NT2/D1 (cell line): Measurements from ENCODE around the gene MAPK12.
A peak's percentile ranks its signal among the peaks of the same experiment; 100 is the strongest.

Experiments
- DNase-seq: peaks from one replicate; pipeline ENCODE4 v3.0.0-alpha.2; 2011; ENCODE audit warnings: low read depth, low spot score
- H3K27me3 ChIP-seq: 2 replicates; pipeline ENCODE4 v1.6.0; 2011; ENCODE audit warnings: mild to moderate bottlenecking; ENCODE audit not compliant: insufficient read length, insufficient read depth
- H3K36me3 ChIP-seq: 2 replicates; pipeline ENCODE4 v1.6.1; 2011; ENCODE audit warnings: mild to moderate bottlenecking, low read length, mixed read lengths; ENCODE audit not compliant: insufficient read depth, insufficient read length
- H3K4me1 ChIP-seq: 2 replicates; pipeline ENCODE4 v1.5.1; 2011; ENCODE audit not compliant: insufficient read depth, insufficient read length
- H3K4me3 ChIP-seq: 2 replicates; pipeline ENCODE4 v1.5.1; 2011; ENCODE audit warnings: low read depth; ENCODE audit not compliant: insufficient read length
- H3K9ac ChIP-seq: 2 replicates; pipeline ENCODE4 v1.6.0; 2011; ENCODE audit warnings: low read depth; ENCODE audit not compliant: insufficient read length
- H3K9me3 ChIP-seq: 2 replicates; pipeline ENCODE4 v1.5.1; 2011; ENCODE audit warnings: mild to moderate bottlenecking, low read length; ENCODE audit not compliant: insufficient read depth
- SUZ12 ChIP-seq: IDR thresholded peaks from 2 replicates; pipeline ENCODE4 v1.6.1; 2011; ENCODE audit not compliant: insufficient read length, insufficient read depth; ENCODE audit errors: extremely low read depth
- YY1 ChIP-seq: IDR thresholded peaks from 2 replicates; pipeline ENCODE4 v1.6.1; 2011; ENCODE audit not compliant: insufficient read length, insufficient read depth
- ZNF274 ChIP-seq: IDR thresholded peaks from 2 replicates; pipeline ENCODE4 v1.6.1; 2011; ENCODE audit warnings: mild to moderate bottlenecking, low read depth, low read length

Gene MAPK12

GRCh38 chr22:50221410-50222300, 39.8 kb downstream of the MAPK12 start:
- Histone ChIP-seq H3K4me3 (no peak overlapping the region), H3K4me1 (peaks cover 10% of the 10 kb centered on the region)
- TF ChIP-seq SUZ12, result no peak

GRCh38 chr22:50220603-50221409, 40.7 kb downstream of the MAPK12 start:
- Histone ChIP-seq H3K4me1 (peaks cover 10% of the 10 kb centered on the region), H3K4me3 (no peak overlapping the region), H3K9ac (no peak overlapping the region), H3K9me3 (no peaks in the 10 kb centered on the region), H3K27me3 (no peaks in the 10 kb centered on the region), H3K36me3 (peaks cover 87% of the 10 kb centered on the region)
- no peak for DNase-seq
- no peak for TF ChIP-seq YY1
- no peak for TF ChIP-seq ZNF274
- TF ChIP-seq SUZ12, result no peak

More at GRCh38 chr22:50221410-50222300, 39.8 kb downstream of the MAPK12 start:
- Histone ChIP-seq H3K27me3 (no peaks in the 10 kb centered on the region), H3K9ac (no peak overlapping the region), H3K9me3 (no peaks in the 10 kb centered on the region), H3K36me3 (peaks cover 83% of the 10 kb centered on the region)
- DNase-seq, result no peak

- Histone ChIP-seq H3K4me1 (peaks cover 10% of the 10 kb centered on the region), H3K9ac (peak overlapping the region; percentile 32), H3K27me3 (no peaks in the 10 kb centered on the region), H3K36me3 (peaks cover 88% of the 10 kb centered on the region), H3K9me3 (no peaks in the 10 kb centered on the region), H3K4me3 (no peak overlapping the region)
- no peak for DNase-seq
- TF ChIP-seq ZNF274 (no peak), YY1 (no peak), SUZ12 (no peak)
These were observed 41.5 kb downstream of the MAPK12 start for GRCh38 chr22:50219800-50220602.

GRCh38 chr22:50218996-50219727, 42.3 kb downstream of the MAPK12 start:
- Histone ChIP-seq H3K27me3 (no peaks in the 10 kb centered on the region), H3K9ac (peak overlapping the region; percentile 32), H3K36me3 (peaks cover 88% of the 10 kb centered on the region), H3K4me1 (peaks cover 10% of the 10 kb centered on the region), H3K9me3 (no peaks in the 10 kb centered on the region), H3K4me3 (no peak overlapping the region)
- TF ChIP-seq SUZ12 (no peak), ZNF274 (no peak), YY1 (no peak)
- no peak for DNase-seq

GRCh38 chr22:50218153-50218995, 43.1 kb downstream of the MAPK12 start:
- Histone ChIP-seq H3K4me1 (peaks cover 10% of the 10 kb centered on the region), H3K4me3 (no peak overlapping the region), H3K9me3 (no peaks in the 10 kb centered on the region), H3K27me3 (no peaks in the 10 kb centered on the region), H3K36me3 (peaks cover 84% of the 10 kb centered on the region), H3K9ac (no peak overlapping the region)
- no peak for DNase-seq
- no peak for TF ChIP-seq YY1
- no peak for TF ChIP-seq SUZ12
- no peak for TF ChIP-seq ZNF274

GRCh38 chr22:50217543-50218152, 43.8 kb downstream of the MAPK12 start:
- Histone ChIP-seq H3K4me3 (no peak overlapping the region), H3K27me3 (no peaks in the 10 kb centered on the region), H3K9me3 (no peaks in the 10 kb centered on the region), H3K9ac (no peak overlapping the region), H3K4me1 (peaks cover 10% of the 10 kb centered on the region), H3K36me3 (peaks cover 83% of the 10 kb centered on the region)
- DNase-seq, result no peak
- TF ChIP-seq SUZ12 (no peak), ZNF274 (no peak), YY1 (no peak)
